Esophagus (tissue), 2 donors: ENCODE measurements around the gene STK36. TPM values are rescaled to one million over a fixed set of nuclear protein-coding genes. Genes with fewer than 3 reads are reported as not detected.

ENCODE experiments used
- H3K27ac ChIP-seq, 2 donors: one replicate each; pipeline ENCODE4 v1.5.1; 2013; ENCODE audit warnings: low read depth in 2 of 2, mild to moderate bottlenecking in 2 of 2, inconsistent platforms in 1 of 2, low read length in 1 of 2, moderate library complexity in 1 of 2
- H3K27me3 ChIP-seq, 2 donors: one replicate each; pipeline ENCODE4 v1.6.1; 2013; ENCODE audit warnings: low read length in 2 of 2, control low read depth in 1 of 2, mild to moderate bottlenecking in 1 of 2; ENCODE audit not compliant: insufficient read depth in 2 of 2, control insufficient read depth in 1 of 2
- H3K36me3 ChIP-seq, 2 donors: one replicate each; pipeline ENCODE4 v1.6.1; 2013; ENCODE audit warnings: low read length in 1 of 2; ENCODE audit not compliant: control insufficient read depth in 2 of 2, insufficient read depth in 2 of 2
- H3K4me1 ChIP-seq, 2 donors: one replicate each; pipeline ENCODE4 v1.6.1; 2013; ENCODE audit warnings: low read length in 1 of 2; ENCODE audit not compliant: control insufficient read depth in 2 of 2, insufficient read depth in 2 of 2
- H3K4me3 ChIP-seq, 2 donors: one replicate each; pipeline ENCODE4 v1.5.1; 2013; ENCODE audit warnings: low read length in 2 of 2, mild to moderate bottlenecking in 2 of 2, low read depth in 1 of 2, moderate library complexity in 1 of 2
- H3K9me3 ChIP-seq, 2 donors: one replicate each; pipeline ENCODE4 v1.6.1; 2013; ENCODE audit warnings: mild to moderate bottlenecking in 2 of 2, low read depth in 1 of 2, low read length in 1 of 2, moderate library complexity in 1 of 2; ENCODE audit not compliant: control insufficient read depth in 2 of 2, insufficient read depth in 1 of 2
- whole genome bisulfite sequencing, 2 donors: extraction: QIAGEN DNeasy Blood & Tissue Kit; methylation state at CpG; one replicate each; pipeline ENCODE4 v1.1.7; 2013; 5-methylcytosine and 5-hydroxymethylcytosine counted together
- polyA plus RNA-seq, 2 donors: library from polyadenylated mRNA; stranded (reverse); fragments of 200-250 nt; gene quantifications; one replicate each; pipeline ENCODE4 v1.2.3, GENCODE V29; 2013
- donor health status: healthy with polysubstance abuse.
- donor health status: Bipolar disorder and iron deficiency.

STK36 gene
- polyA plus RNA-seq, 2 donors: 10.8 to 20.7 TPM

- Histone ChIP-seq H3K4me1 (no peaks in the 10 kb centered on the region), H3K4me3 (no peak overlapping the region), H3K9me3 (no peaks in the 10 kb centered on the region), H3K36me3 (no peaks in the 10 kb centered on the region), H3K27ac (no peak overlapping the region), H3K27me3 (no peaks in the 10 kb centered on the region)
- WGBS, 2 donors: 76 to 94% methylated on average over 2 of the region's 2 CpGs
Measured at GRCh38 chr2:218721934-218722333, 50.0 kb downstream of the STK36 start.

GRCh38 chr2:218722419-218722818 lies 50.5 kb downstream of the STK36 start:
- no peaks in the 10 kb centered on the region for H3K9me3 ChIP-seq
- no peak overlapping the region for H3K4me3 ChIP-seq
- 54 to 61% methylated on average over 1 of the region's 1 CpG for WGBS, 2 donors
- H3K27me3 ChIP-seq: no peaks in the 10 kb centered on the region
- H3K36me3 ChIP-seq: no peaks in the 10 kb centered on the region
- H3K27ac ChIP-seq: no peak overlapping the region
- H3K4me1 ChIP-seq: no peaks in the 10 kb centered on the region

- Histone ChIP-seq H3K9me3 (no peaks in the 10 kb centered on the region), H3K4me1 (no peaks in the 10 kb centered on the region), H3K27me3 (no peaks in the 10 kb centered on the region), H3K27ac (no peak overlapping the region), H3K36me3 (no peaks in the 10 kb centered on the region), H3K4me3 (no peak overlapping the region)
- WGBS, 2 donors: 50 to 60% methylated on average over 1 of the region's 1 CpG
Measured at GRCh38 chr2:218722876-218723785, 51.2 kb downstream of the STK36 start.

- H3K36me3 ChIP-seq: no peaks in the 10 kb centered on the region
- H3K4me1 ChIP-seq: no peaks in the 10 kb centered on the region
- H3K27me3 ChIP-seq: no peaks in the 10 kb centered on the region
- WGBS, 2 donors: 99% methylated on average over 6 of the region's 6 CpGs
- no peaks in the 10 kb centered on the region for H3K9me3 ChIP-seq
- no peak overlapping the region for H3K4me3 ChIP-seq
- H3K27ac ChIP-seq: no peak overlapping the region
Measured at GRCh38 chr2:218726004-218726574, 54.2 kb downstream of the STK36 start.

GRCh38 chr2:218727502-218728165 lies 55.7 kb downstream of the STK36 start:
- no peak overlapping the region for H3K27ac ChIP-seq
- no peaks in the 10 kb centered on the region for H3K4me1 ChIP-seq
- no peaks in the 10 kb centered on the region for H3K9me3 ChIP-seq
- no peaks in the 10 kb centered on the region for H3K27me3 ChIP-seq
- H3K4me3 ChIP-seq: no peak overlapping the region
- no peaks in the 10 kb centered on the region for H3K36me3 ChIP-seq
- WGBS, 2 donors: 94 to 96% methylated on average over 6 of the region's 6 CpGs

- H3K36me3 ChIP-seq: peaks cover 0 to 2% of the 10 kb centered on the region in 2 donors
- 97% methylated on average over 3 of the region's 3 CpGs for WGBS, 2 donors
- H3K4me1 ChIP-seq: peaks cover 0 to 5% of the 10 kb centered on the region in 2 donors
- no peak overlapping the region for H3K27ac ChIP-seq
- no peaks in the 10 kb centered on the region for H3K9me3 ChIP-seq
- no peak overlapping the region for H3K4me3 ChIP-seq
- H3K27me3 ChIP-seq: no peaks in the 10 kb centered on the region
Measured at GRCh38 chr2:218729640-218730039, 57.8 kb downstream of the STK36 start.

GRCh38 chr2:218732052-218732760 lies 60.3 kb downstream of the STK36 start:
- H3K27me3 ChIP-seq: no peaks in the 10 kb centered on the region
- H3K9me3 ChIP-seq: no peaks in the 10 kb centered on the region
- H3K27ac ChIP-seq: peak overlapping the region in 1 of 2 donors; percentile 21
- H3K4me1 ChIP-seq: peaks cover 0 to 5% of the 10 kb centered on the region in 2 donors
- H3K36me3 ChIP-seq: peaks cover 0 to 2% of the 10 kb centered on the region in 2 donors
- H3K4me3 ChIP-seq: no peak overlapping the region
- 96 to 97% methylated on average over 5 of the region's 5 CpGs for WGBS, 2 donors

GRCh38 chr2:218732761-218733158 lies 60.9 kb downstream of the STK36 start:
- Histone ChIP-seq H3K36me3 (peaks cover 0 to 8% of the 10 kb centered on the region in 2 donors), H3K27ac (no peak overlapping the region), H3K9me3 (no peaks in the 10 kb centered on the region), H3K27me3 (no peaks in the 10 kb centered on the region), H3K4me1 (peaks cover 0 to 8% of the 10 kb centered on the region in 2 donors), H3K4me3 (no peak overlapping the region)
- 48 to 55% methylated on average over 2 of the region's 2 CpGs for WGBS, 2 donors
